T-helper 2 cell treated with Interferon-gamma antibody and Interleukin-4, amounts not matched to agents 5 μg/mL and 100 μg/mL, for 36 hours (primary cell): ENCODE data around the gene SF3B3.

ENCODE experiments used
- DNase-seq: peaks from one replicate; pipeline ENCODE4 v3.0.0; 2021; ENCODE audit warnings: low spot score
- H3K27ac Mint-ChIP-seq: one replicate; pipeline ENCODE4 v1.8.0; 2021; ENCODE audit warnings: mild to moderate bottlenecking, mixed read lengths
- H3K27me3 Mint-ChIP-seq: one replicate; pipeline ENCODE4 v1.8.0; 2021; ENCODE audit warnings: low read depth, mixed read lengths
- H3K36me3 Mint-ChIP-seq: one replicate; pipeline ENCODE4 v1.8.0; 2021; ENCODE audit warnings: low read depth, mixed read lengths
- H3K4me1 Mint-ChIP-seq: one replicate; pipeline ENCODE4 v1.8.0; 2021; ENCODE audit warnings: low read depth, mixed read lengths
- H3K4me3 Mint-ChIP-seq: one replicate; pipeline ENCODE4 v1.8.0; 2022; ENCODE audit warnings: mild to moderate bottlenecking, moderate library complexity, mixed read lengths
- H3K9me3 Mint-ChIP-seq: one replicate; pipeline ENCODE4 v1.8.0; 2021; ENCODE audit warnings: mixed read lengths

Gene SF3B3

DNA sequence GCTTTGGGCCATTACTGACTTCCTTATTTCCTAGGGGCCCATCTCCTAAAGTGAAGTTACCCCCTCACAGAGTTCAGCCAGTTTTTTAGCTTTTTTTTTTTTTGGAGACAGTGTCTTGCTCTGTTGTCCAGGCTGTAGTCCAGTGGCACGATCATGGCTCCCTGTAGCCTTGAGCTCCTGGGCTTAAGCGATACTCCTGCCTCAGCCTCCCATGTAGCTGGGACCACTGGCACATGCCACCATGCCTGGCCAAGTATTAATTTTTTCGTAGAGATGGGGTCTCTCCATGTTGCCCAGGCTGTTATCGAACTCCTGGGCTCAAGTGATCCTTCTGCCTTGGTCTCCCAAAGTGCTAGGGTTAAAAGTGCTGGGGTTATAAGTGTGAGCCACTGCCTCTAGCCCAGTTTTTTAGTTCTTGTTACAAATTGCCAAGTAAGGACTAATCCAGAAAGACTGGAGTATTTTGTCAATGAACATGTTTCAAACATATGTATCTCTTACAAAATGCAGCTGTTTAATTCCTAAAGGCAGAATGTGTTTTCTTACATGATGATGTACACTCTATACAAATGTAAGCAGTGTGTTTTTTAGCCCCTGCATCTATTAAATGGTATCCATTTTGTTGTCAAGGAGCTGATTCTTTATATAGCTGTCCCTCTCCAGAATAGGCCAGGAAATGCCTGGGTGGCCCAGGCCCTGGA lies 73.7 kb downstream of the SF3B3 start:
- Mint-ChIP-seq H3K9me3 (no peaks in the 10 kb centered on the region), H3K27me3 (no peaks in the 10 kb centered on the region), H3K36me3 (no peaks in the 10 kb centered on the region), H3K4me1 (no peaks in the 10 kb centered on the region), H3K27ac (no peak overlapping the region), H3K4me3 (no peak overlapping the region)
- DNase-seq = no peak

DNA sequence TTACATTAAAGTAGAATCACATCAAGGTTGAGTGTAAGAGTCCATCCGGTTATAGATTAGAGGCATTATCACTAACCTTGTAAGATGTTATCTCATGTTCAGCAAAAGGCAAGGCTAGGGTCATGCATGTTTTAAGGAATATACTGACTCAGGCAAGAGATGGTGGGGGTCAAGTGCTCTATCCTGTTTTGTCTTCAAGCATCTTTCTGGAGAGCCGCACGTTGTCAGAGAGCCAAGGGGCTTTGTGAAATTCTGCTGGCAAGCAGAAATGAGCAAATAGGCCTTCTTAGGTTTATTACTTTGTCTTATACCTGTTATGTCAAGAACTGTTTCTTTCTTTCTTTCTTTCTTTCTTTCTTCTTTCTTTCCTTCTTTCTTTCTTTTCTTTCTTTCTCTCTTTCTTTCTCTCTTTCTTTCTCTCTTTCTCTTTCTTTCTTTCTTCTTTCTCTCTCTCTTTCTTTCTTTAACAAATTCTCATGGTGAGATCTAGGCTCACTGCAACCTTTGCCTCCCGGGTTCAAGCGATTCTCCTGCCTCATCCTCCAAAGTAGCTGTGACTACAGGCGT lies 75.4 kb downstream of the SF3B3 start:
- no peak overlapping the region for H3K27ac Mint-ChIP-seq
- no peaks in the 10 kb centered on the region for H3K36me3 Mint-ChIP-seq

GRCh38 chr16:70600730-70601129 lies 77.1 kb downstream of the SF3B3 start:
- no peaks in the 10 kb centered on the region for H3K36me3 Mint-ChIP-seq
- no peak for DNase-seq
- no peaks in the 10 kb centered on the region for H3K9me3 Mint-ChIP-seq
- no peak overlapping the region for H3K27ac Mint-ChIP-seq
- no peak overlapping the region for H3K4me3 Mint-ChIP-seq
- no peaks in the 10 kb centered on the region for H3K27me3 Mint-ChIP-seq
- no peaks in the 10 kb centered on the region for H3K4me1 Mint-ChIP-seq

More for the DNA sequence above, 75.4 kb downstream of the SF3B3 start:
- DNase-seq = no peak
- Mint-ChIP-seq H3K4me3 (no peak overlapping the region), H3K27me3 (no peaks in the 10 kb centered on the region), H3K9me3 (no peaks in the 10 kb centered on the region), H3K4me1 (no peaks in the 10 kb centered on the region)

- no peak overlapping the region for H3K4me3 Mint-ChIP-seq
- DNase-seq = no peak
- peaks cover 3% of the 10 kb centered on the region for H3K27me3 Mint-ChIP-seq
- no peaks in the 10 kb centered on the region for H3K4me1 Mint-ChIP-seq
- no peaks in the 10 kb centered on the region for H3K9me3 Mint-ChIP-seq
- no peaks in the 10 kb centered on the region for H3K36me3 Mint-ChIP-seq
- no peak overlapping the region for H3K27ac Mint-ChIP-seq
Measured at GRCh38 chr16:70601576-70602575, 78.3 kb downstream of the SF3B3 start.

- no peak overlapping the region for H3K27ac Mint-ChIP-seq
Measured at GRCh38 chr16:70602831-70603230, 79.2 kb downstream of the SF3B3 start.

DNA sequence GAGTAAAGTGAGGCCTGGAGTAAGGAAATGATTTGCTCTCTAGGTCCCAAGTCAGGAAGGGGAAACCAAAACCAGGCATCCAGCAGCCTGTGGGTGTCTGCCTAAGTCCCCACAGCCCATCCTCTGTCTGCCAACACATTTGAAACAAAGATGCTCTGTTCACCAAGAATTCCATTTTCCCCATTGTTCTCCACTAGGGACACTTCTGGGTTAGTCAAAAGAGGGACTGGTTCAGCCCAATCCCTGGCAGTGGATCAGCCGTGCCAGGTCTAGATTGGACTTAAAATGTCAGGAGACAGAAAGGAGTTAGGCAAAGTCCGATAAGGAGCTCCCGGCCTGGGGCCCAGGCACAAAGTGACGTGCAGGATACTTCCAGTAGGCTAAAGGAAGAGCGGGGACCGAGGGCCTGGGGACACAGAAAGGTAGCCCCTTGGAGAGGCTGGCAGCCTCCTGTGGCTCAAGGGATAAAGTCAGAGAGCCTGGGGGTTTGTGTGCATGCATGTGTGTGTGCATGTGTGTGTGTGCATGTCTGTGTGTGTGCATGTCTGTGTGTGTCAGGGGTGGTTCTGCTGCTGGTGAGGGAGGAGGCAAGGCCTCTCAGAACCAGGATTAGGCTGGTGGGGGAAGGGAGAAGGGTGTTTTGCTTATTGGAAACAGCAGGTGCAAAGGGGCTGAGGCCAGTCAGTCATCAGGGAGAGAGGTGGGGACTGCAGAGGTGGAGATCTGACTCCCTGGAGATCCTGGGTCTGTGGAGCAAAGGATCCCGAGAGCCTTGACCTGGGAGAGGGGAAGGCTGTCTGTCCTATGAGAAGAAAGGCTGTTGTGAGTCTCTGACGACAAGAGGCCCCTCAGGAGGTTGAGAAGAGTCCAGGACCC lies 81.0 kb downstream of the SF3B3 start:
- H3K4me1 Mint-ChIP-seq = no peaks in the 10 kb centered on the region
- H3K36me3 Mint-ChIP-seq = no peaks in the 10 kb centered on the region
- DNase-seq = no peak
- H3K4me3 Mint-ChIP-seq = no peak overlapping the region
- no peak overlapping the region for H3K27ac Mint-ChIP-seq
- H3K27me3 Mint-ChIP-seq = peaks cover 3% of the 10 kb centered on the region
- no peaks in the 10 kb centered on the region for H3K9me3 Mint-ChIP-seq

More at GRCh38 chr16:70602831-70603230, 79.2 kb downstream of the SF3B3 start:
- Mint-ChIP-seq H3K4me1 (no peaks in the 10 kb centered on the region), H3K9me3 (no peaks in the 10 kb centered on the region), H3K36me3 (no peaks in the 10 kb centered on the region), H3K4me3 (no peak overlapping the region), H3K27me3 (peaks cover 3% of the 10 kb centered on the region)
- DNase-seq = no peak

- no peaks in the 10 kb centered on the region for H3K36me3 Mint-ChIP-seq
- H3K27ac Mint-ChIP-seq = no peak overlapping the region
Measured at GRCh38 chr16:70605283-70605657, 81.7 kb downstream of the SF3B3 start.

GRCh38 chr16:70608521-70608920 lies 84.9 kb downstream of the SF3B3 start:
- no peak for DNase-seq
- Mint-ChIP-seq H3K27ac (no peak overlapping the region), H3K36me3 (no peaks in the 10 kb centered on the region), H3K4me1 (no peaks in the 10 kb centered on the region), H3K27me3 (peaks cover 3% of the 10 kb centered on the region), H3K4me3 (no peak overlapping the region), H3K9me3 (no peaks in the 10 kb centered on the region)

More at GRCh38 chr16:70605283-70605657, 81.7 kb downstream of the SF3B3 start:
- Mint-ChIP-seq H3K4me1 (no peaks in the 10 kb centered on the region), H3K4me3 (no peak overlapping the region), H3K27me3 (peaks cover 3% of the 10 kb centered on the region), H3K9me3 (no peaks in the 10 kb centered on the region)
- DNase-seq = no peak

- no peaks in the 10 kb centered on the region for H3K9me3 Mint-ChIP-seq
- no peak overlapping the region for H3K27ac Mint-ChIP-seq
- no peak overlapping the region for H3K4me3 Mint-ChIP-seq
Measured at GRCh38 chr16:70610273-70611223, 86.9 kb downstream of the SF3B3 start.

DNA sequence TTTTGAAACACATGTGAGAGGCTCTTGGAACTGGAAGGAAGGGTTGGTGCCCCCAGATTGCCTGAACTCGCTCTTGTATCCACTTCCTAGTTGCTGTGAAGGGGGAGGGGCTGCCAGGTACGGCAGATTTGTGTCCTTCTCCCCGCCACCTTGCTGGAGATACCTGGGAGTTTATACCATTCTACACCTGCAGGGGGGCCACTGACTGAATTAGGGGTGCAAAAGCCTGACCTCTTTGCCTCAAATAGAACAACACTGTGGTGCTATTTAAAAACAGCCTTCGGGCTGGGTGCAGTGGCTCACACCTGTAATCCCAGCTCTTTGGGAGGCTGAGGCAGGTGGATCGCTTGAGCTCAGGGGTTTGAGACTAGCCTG lies 87.6 kb downstream of the SF3B3 start:
- no peaks in the 10 kb centered on the region for H3K9me3 Mint-ChIP-seq
- H3K27me3 Mint-ChIP-seq = peaks cover 3% of the 10 kb centered on the region
- no peaks in the 10 kb centered on the region for H3K36me3 Mint-ChIP-seq
- no peaks in the 10 kb centered on the region for H3K4me1 Mint-ChIP-seq
- H3K4me3 Mint-ChIP-seq = no peak overlapping the region
- H3K27ac Mint-ChIP-seq = no peak overlapping the region
- DNase-seq = no peak

More at GRCh38 chr16:70610273-70611223, 86.9 kb downstream of the SF3B3 start:
- Mint-ChIP-seq H3K36me3 (no peaks in the 10 kb centered on the region), H3K4me1 (no peaks in the 10 kb centered on the region), H3K27me3 (peaks cover 3% of the 10 kb centered on the region)
- DNase-seq = no peak

DNA sequence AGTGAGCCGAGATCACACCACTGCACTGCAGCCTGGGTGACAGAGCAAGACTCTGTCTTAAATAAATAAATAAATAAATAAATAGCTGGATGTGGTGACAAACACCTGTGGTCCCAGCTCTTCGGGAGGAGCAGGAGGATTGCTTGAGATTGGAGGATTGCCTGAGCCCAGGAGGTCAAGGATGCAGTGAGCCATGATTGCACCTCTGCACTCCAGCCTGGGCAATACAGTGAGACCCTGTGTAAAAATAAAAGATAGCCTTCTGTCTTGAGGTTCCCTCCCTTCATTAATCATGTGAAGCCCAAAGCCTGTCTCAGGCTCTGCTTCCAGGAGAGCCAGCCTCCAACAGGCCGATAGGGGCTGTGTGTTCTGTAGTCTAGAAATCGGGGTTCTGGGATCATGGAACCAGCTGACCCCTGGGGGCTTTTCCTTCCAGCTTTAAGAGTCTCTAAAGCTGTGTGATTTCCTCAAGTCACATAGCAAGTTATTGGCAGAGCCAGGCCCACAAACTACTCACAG lies 88.2 kb downstream of the SF3B3 start:
- Mint-ChIP-seq H3K4me1 (no peaks in the 10 kb centered on the region), H3K4me3 (no peak overlapping the region), H3K36me3 (no peaks in the 10 kb centered on the region), H3K27ac (no peak overlapping the region), H3K27me3 (peaks cover 2% of the 10 kb centered on the region), H3K9me3 (no peaks in the 10 kb centered on the region)
- no peak for DNase-seq

GRCh38 chr16:70612931-70613330 lies 89.3 kb downstream of the SF3B3 start:
- Mint-ChIP-seq H3K36me3 (no peaks in the 10 kb centered on the region), H3K27ac (no peak overlapping the region), H3K27me3 (peaks cover 2% of the 10 kb centered on the region), H3K4me3 (no peak overlapping the region), H3K9me3 (no peaks in the 10 kb centered on the region), H3K4me1 (no peaks in the 10 kb centered on the region)
- no peak for DNase-seq
